ENCODE measurements around the gene TMEM150C. TPM values are rescaled to one million over a fixed set of nuclear protein-coding genes. Genes with fewer than 3 reads are reported as not detected.

Gene TMEM150C
- total RNA-seq, 1 donor from 2014 or later = not detected

DNA sequence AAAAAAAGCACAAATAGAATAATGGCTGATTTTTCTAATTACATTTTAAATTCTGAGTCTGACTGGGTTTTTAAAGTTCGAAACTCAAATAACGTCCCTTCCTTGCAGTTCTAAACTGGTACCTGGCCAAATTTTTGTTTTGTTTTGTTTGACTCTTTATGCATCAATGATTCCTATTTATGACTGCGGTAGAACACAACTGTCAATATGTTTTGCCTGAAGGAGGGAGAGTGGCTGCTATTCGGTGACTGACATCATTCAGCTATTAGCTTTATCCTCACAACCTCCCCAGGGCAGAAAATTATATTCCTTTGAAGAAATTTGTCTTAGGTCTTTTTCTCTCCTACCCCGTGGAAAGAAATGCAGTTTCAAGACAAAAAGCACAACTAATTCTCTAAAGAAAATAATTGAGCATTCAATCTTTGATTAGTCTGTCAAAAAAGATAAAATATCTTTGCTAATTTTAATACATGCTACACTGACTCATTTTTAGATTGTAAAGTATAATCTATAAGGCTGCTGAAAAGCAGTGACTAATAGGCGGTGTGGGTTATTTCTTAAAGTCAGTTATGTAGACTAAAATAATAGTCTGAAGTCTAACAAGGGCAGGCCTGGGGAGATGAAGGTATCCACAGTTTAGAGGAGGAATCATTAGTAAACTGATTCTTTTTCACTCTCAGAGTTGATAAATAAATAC is 61.9 kb downstream of the TMEM150C start:
- no peaks in the 10 kb centered on the region for H3K9me3 Mint-ChIP-seq
- H3K4me3 Mint-ChIP-seq (ENCODE audit: low read depth) = no peak overlapping the region
- no peaks in the 10 kb centered on the region for H3K27me3 Mint-ChIP-seq (ENCODE audit: low read depth)
- intact Hi-C loops (cut with micrococcal nuclease) = no loop called here
- no peaks in the 10 kb centered on the region for H3K36me3 Mint-ChIP-seq (ENCODE audit: low read depth)
- no peaks in the 10 kb centered on the region for H3K4me1 Mint-ChIP-seq (ENCODE audit: low read depth)
- no peak overlapping the region for H3K27ac Mint-ChIP-seq
- DNase-seq (ENCODE audit: low spot score) = no peak

GRCh38 chr4:82496349-82496748 is 65.4 kb downstream of the TMEM150C start:
- H3K27me3 Mint-ChIP-seq (ENCODE audit: low read depth) = no peaks in the 10 kb centered on the region
- H3K36me3 Mint-ChIP-seq (ENCODE audit: low read depth) = no peaks in the 10 kb centered on the region
- no peak overlapping the region for H3K27ac Mint-ChIP-seq
- no peak for DNase-seq (ENCODE audit: low spot score)
- no peak overlapping the region for H3K4me3 Mint-ChIP-seq (ENCODE audit: low read depth)
- H3K9me3 Mint-ChIP-seq = no peaks in the 10 kb centered on the region
- intact Hi-C loops (cut with micrococcal nuclease) = no loop called here
- H3K4me1 Mint-ChIP-seq (ENCODE audit: low read depth) = no peaks in the 10 kb centered on the region

GRCh38 chr4:82495666-82496065 is 66.1 kb downstream of the TMEM150C start:
- no peak overlapping the region for H3K27ac Mint-ChIP-seq
- no peaks in the 10 kb centered on the region for H3K27me3 Mint-ChIP-seq (ENCODE audit: low read depth)
- DNase-seq (ENCODE audit: low spot score) = no peak
- intact Hi-C loops (cut with micrococcal nuclease) = no loop called here
- no peaks in the 10 kb centered on the region for H3K9me3 Mint-ChIP-seq
- H3K4me3 Mint-ChIP-seq (ENCODE audit: low read depth) = no peak overlapping the region
- H3K4me1 Mint-ChIP-seq (ENCODE audit: low read depth) = no peaks in the 10 kb centered on the region
- no peaks in the 10 kb centered on the region for H3K36me3 Mint-ChIP-seq (ENCODE audit: low read depth)

DNA sequence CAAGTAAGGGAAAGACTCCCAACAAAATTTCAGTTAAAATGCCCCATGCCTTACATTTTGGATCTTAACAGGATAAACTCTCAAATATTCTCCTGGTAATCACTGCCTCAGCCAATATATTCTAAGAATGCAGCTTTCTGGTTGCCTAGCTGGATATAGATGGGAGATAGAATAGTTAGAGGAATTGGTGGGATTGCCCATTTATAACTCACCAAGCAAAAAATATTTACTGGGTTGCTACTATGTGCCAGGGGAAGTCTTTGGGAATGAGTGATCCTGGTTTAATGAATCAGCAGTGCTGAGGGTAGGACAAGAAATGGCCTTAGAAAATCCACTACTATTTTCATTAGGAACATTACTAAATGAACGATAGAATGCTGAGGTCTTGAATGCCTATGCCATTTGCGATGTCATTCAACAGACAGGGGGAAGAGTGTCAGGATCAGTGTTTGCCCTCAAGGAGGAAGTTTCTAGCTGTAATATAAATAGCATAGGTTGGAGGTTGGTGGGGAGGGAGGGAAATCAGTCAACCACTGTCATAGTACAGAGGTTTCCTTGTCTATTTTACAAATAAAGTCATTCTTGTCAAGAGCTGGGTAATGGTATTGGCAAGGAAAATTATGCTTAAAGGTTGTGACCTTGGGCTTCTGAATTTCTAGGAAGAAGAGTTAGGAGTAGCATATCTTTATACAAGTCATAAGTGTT is 67.9 kb downstream of the TMEM150C start:
- H3K9me3 Mint-ChIP-seq = no peaks in the 10 kb centered on the region
- H3K36me3 Mint-ChIP-seq (ENCODE audit: low read depth) = no peaks in the 10 kb centered on the region
- H3K27me3 Mint-ChIP-seq (ENCODE audit: low read depth) = no peaks in the 10 kb centered on the region
- no peak for DNase-seq (ENCODE audit: low spot score)
- intact Hi-C loops (cut with micrococcal nuclease) = no loop called here
- no peaks in the 10 kb centered on the region for H3K4me1 Mint-ChIP-seq (ENCODE audit: low read depth)
- no peak overlapping the region for H3K4me3 Mint-ChIP-seq (ENCODE audit: low read depth)
- no peak overlapping the region for H3K27ac Mint-ChIP-seq

DNA sequence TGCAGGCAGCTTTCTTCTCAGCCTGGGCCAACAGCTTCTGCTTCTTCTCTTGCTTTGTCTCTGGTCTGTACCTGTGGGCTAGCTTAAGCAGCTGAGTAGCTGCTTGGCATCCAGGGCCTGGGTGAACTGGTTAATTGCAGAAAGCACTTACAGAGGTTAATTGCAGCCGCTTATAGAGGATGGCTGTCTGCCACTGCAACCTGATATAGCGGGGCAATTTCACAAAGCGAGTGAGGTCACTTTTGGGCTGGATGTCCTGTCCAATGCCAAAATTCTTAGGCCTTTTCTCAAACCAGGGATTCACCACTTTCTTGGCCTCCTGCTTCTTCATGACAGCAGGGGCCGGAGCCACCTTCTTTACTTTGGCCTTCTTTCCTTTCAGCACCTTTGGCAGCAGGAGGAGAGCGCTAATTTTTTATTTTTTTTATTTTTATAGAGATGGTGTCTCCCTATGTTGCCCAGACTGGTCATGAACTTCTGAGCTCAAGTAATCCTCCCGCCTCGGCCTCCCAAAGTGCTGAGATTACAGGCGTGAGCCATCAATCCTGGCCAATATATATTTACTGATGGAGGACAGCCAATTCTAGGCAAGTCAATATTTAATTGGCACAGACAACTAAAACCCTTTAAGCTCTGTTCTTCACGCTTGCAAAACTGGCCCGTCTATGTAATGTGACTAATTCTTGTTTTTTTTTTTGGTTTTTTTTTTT is 70.4 kb downstream of the TMEM150C start:
- Mint-ChIP-seq H3K27ac (no peak overlapping the region), H3K9me3 (no peaks in the 10 kb centered on the region), H3K4me3 (ENCODE audit: low read depth) (no peak overlapping the region), H3K4me1 (ENCODE audit: low read depth) (no peaks in the 10 kb centered on the region), H3K36me3 (ENCODE audit: low read depth) (no peaks in the 10 kb centered on the region), H3K27me3 (ENCODE audit: low read depth) (no peaks in the 10 kb centered on the region)
- intact Hi-C loops (cut with micrococcal nuclease) = no loop called here
- DNase-seq (ENCODE audit: low spot score) = no peak

GRCh38 chr4:82489987-82490386 is 71.8 kb downstream of the TMEM150C start:
- intact Hi-C loops (cut with micrococcal nuclease) = no loop called here
- Mint-ChIP-seq H3K9me3 (no peaks in the 10 kb centered on the region), H3K4me1 (ENCODE audit: low read depth) (no peaks in the 10 kb centered on the region), H3K27me3 (ENCODE audit: low read depth) (no peaks in the 10 kb centered on the region), H3K36me3 (ENCODE audit: low read depth) (no peaks in the 10 kb centered on the region), H3K27ac (no peak overlapping the region), H3K4me3 (ENCODE audit: low read depth) (no peak overlapping the region)
- no peak for DNase-seq (ENCODE audit: low spot score)

GRCh38 chr4:82489076-82489475 is 72.7 kb downstream of the TMEM150C start:
- intact Hi-C loops (cut with micrococcal nuclease) = no loop called here
- H3K27ac Mint-ChIP-seq = no peak overlapping the region
- no peaks in the 10 kb centered on the region for H3K27me3 Mint-ChIP-seq (ENCODE audit: low read depth)
- H3K9me3 Mint-ChIP-seq = no peaks in the 10 kb centered on the region
- no peaks in the 10 kb centered on the region for H3K36me3 Mint-ChIP-seq (ENCODE audit: low read depth)
- H3K4me1 Mint-ChIP-seq (ENCODE audit: low read depth) = no peaks in the 10 kb centered on the region
- H3K4me3 Mint-ChIP-seq (ENCODE audit: low read depth) = no peak overlapping the region
- DNase-seq (ENCODE audit: low spot score) = no peak

DNA sequence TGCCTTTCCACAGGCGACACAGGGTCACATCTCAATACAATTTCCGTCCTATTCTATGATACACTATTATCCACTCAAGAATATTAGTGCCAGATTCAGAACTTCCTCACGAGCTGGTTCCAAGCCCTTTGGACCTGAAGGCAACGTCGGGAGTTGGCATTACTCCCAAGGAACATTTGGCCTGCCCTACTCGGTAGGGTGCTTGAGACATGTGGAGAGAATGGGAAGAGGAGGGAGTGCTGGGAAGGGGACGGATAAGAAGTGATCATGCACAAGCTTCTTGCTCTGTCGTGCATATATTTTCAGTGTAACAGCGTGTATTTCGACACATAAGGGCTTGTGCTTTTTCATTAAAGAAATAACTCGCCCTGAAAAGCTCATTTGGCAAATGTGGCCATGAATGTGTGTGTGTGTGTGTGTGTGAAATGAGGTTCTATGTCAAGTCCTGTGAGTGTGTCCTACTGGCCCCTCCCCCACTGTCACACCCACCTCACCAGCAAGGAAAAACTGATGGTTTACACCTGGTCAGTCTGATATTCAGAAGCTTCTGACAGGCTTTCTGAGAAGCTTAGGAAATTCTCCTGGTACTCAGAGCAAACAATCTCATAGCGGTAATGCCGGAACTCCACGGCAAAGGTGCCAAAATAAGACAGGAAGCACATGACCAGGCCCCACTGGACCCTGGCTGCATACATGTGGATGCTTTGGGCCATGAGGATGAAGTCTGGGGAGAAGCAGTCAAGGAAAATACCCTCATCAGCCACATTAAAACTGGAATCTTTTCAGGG is 76.6 kb downstream of the TMEM150C start:
- DNase-seq (ENCODE audit: low spot score) = no peak
- no peaks in the 10 kb centered on the region for H3K27me3 Mint-ChIP-seq (ENCODE audit: low read depth)
- intact Hi-C loops (cut with micrococcal nuclease) = no loop called here
- H3K4me3 Mint-ChIP-seq (ENCODE audit: low read depth) = no peak overlapping the region
- H3K4me1 Mint-ChIP-seq (ENCODE audit: low read depth) = no peaks in the 10 kb centered on the region
- no peak overlapping the region for H3K27ac Mint-ChIP-seq
- no peaks in the 10 kb centered on the region for H3K36me3 Mint-ChIP-seq (ENCODE audit: low read depth)
- no peaks in the 10 kb centered on the region for H3K9me3 Mint-ChIP-seq

DNA sequence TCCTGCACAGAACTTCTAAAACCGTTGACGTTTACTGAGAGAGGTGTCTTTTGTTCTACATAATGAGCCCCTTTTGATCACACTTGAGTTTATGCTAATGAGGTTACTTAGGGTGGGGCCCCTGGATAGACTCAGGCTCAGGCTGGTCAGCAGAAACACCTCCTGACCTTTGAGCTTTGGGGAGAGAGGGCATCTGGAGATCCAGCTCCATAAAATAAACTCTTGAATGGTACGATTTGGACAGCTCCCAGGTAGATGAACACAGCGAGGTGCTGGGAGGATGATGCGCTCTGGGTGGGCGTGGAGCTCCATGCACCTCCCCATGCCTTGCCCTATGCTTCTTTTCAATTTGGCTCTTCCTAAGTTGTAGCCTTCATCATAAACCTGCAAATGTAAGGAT is 79.4 kb downstream of the TMEM150C start:
- H3K27ac Mint-ChIP-seq = no peak overlapping the region
- H3K4me1 Mint-ChIP-seq (ENCODE audit: low read depth) = no peaks in the 10 kb centered on the region
- no peak for DNase-seq (ENCODE audit: low spot score)
- no peak overlapping the region for H3K4me3 Mint-ChIP-seq (ENCODE audit: low read depth)
- no peaks in the 10 kb centered on the region for H3K9me3 Mint-ChIP-seq
- H3K36me3 Mint-ChIP-seq (ENCODE audit: low read depth) = peaks cover 7% of the 10 kb centered on the region
- H3K27me3 Mint-ChIP-seq (ENCODE audit: low read depth) = no peaks in the 10 kb centered on the region
- intact Hi-C loops (cut with micrococcal nuclease) = no loop called here

- Mint-ChIP-seq H3K27me3 (ENCODE audit: low read depth) (no peaks in the 10 kb centered on the region), H3K27ac (no peak overlapping the region), H3K4me3 (ENCODE audit: low read depth) (no peak overlapping the region), H3K9me3 (no peaks in the 10 kb centered on the region), H3K36me3 (ENCODE audit: low read depth) (peaks cover 7% of the 10 kb centered on the region), H3K4me1 (ENCODE audit: low read depth) (no peaks in the 10 kb centered on the region)
- DNase-seq (ENCODE audit: low spot score) = no peak
- intact Hi-C loops (cut with micrococcal nuclease) = no loop called here
These were observed 80.3 kb downstream of the TMEM150C start for GRCh38 chr4:82481506-82481840.

- Mint-ChIP-seq H3K4me1 (ENCODE audit: low read depth) (no peaks in the 10 kb centered on the region), H3K9me3 (no peaks in the 10 kb centered on the region), H3K27ac (no peak overlapping the region), H3K36me3 (ENCODE audit: low read depth) (peaks cover 7% of the 10 kb centered on the region), H3K4me3 (ENCODE audit: low read depth) (no peak overlapping the region), H3K27me3 (ENCODE audit: low read depth) (no peaks in the 10 kb centered on the region)
- intact Hi-C loops (cut with micrococcal nuclease) = no loop called here
- DNase-seq (ENCODE audit: low spot score) = no peak
These were observed 80.8 kb downstream of the TMEM150C start for GRCh38 chr4:82480771-82481505.

GRCh38 chr4:82479562-82479961 is 82.2 kb downstream of the TMEM150C start:
- no peak overlapping the region for H3K27ac Mint-ChIP-seq
- H3K9me3 Mint-ChIP-seq = no peaks in the 10 kb centered on the region
- no peaks in the 10 kb centered on the region for H3K27me3 Mint-ChIP-seq (ENCODE audit: low read depth)
- intact Hi-C loops (cut with micrococcal nuclease) = no loop called here
- no peaks in the 10 kb centered on the region for H3K4me1 Mint-ChIP-seq (ENCODE audit: low read depth)
- no peak for DNase-seq (ENCODE audit: low spot score)
- H3K36me3 Mint-ChIP-seq (ENCODE audit: low read depth) = peaks cover 7% of the 10 kb centered on the region
- H3K4me3 Mint-ChIP-seq (ENCODE audit: low read depth) = no peak overlapping the region

Measured in activated T-helper 2 cell treated with anti-CD3 and anti-CD28 coated beads, Interferon-gamma antibody, Interleukin-2, Interleukin-4, amounts not matched to agents 10 μg/mL and 5 μg/mL and 100 μg/mL, durations not matched to agents 14 hours and 24 hours and 36 hours (primary cell).